ENCODE results near the gene AKAP8L. TPM values are rescaled to one million over a fixed set of nuclear protein-coding genes. Genes with fewer than 3 reads are reported as not detected.

The AKAP8L gene
- total RNA-seq, 1 experiment from 2014 or later = 123 TPM

GRCh38 chr19:15447057-15447456, 28.3 kb upstream of the AKAP8L start:
- TF ChIP-seq, protein P1, sequence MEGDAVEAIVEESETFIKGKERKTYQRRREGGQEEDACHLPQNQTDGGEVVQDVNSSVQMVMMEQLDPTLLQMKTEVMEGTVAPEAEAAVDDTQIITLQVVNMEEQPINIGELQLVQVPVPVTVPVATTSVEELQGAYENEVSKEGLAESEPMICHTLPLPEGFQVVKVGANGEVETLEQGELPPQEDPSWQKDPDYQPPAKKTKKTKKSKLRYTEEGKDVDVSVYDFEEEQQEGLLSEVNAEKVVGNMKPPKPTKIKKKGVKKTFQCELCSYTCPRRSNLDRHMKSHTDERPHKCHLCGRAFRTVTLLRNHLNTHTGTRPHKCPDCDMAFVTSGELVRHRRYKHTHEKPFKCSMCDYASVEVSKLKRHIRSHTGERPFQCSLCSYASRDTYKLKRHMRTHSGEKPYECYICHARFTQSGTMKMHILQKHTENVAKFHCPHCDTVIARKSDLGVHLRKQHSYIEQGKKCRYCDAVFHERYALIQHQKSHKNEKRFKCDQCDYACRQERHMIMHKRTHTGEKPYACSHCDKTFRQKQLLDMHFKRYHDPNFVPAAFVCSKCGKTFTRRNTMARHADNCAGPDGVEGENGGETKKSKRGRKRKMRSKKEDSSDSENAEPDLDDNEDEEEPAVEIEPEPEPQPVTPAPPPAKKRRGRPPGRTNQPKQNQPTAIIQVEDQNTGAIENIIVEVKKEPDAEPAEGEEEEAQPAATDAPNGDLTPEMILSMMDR (conservative IDR thresholded peaks at IDR 0.05) = no peak
- no peaks in the 10 kb centered on the region for H3K9me3 ChIP-seq (ENCODE audit: control insufficient read depth, low read depth, low read length)
- no peaks in the 10 kb centered on the region for H3K79me2 ChIP-seq (ENCODE audit: insufficient read depth, low read length)
- no peaks in the 10 kb centered on the region for H4K20me1 ChIP-seq (ENCODE audit: control insufficient read depth, insufficient read depth, insufficient read length)
- no peak overlapping the region for H3K56ac ChIP-seq (ENCODE audit: insufficient read length, low read depth, low read length)
- WGBS (ENCODE audit: extremely low coverage, insufficient read length, low lambda C conversion rate) = no CpG with 5 or more reads among the region's 4 CpGs
- no peaks in the 10 kb centered on the region for H3K36me3 Mint-ChIP-seq (ENCODE audit: insufficient read depth in 1 of 3, low read depth in 3 of 3)
- H3K27me3 ChIP-seq (ENCODE audit: insufficient read depth, low read length) = no peaks in the 10 kb centered on the region
- H4K5ac ChIP-seq (ENCODE audit: insufficient read length, low read depth, low read length) = no peak overlapping the region
- H3K18ac ChIP-seq (ENCODE audit: insufficient read length, low read depth, low read length) = no peak overlapping the region
- peaks cover 4% of the 10 kb centered on the region; the same call in 1 of the 2 replicates for H3K27me3 Mint-ChIP-seq (ENCODE audit: low read depth)
- H3T11ph ChIP-seq (ENCODE audit: low read length) = no peak overlapping the region
- no peak overlapping the region for H3K9ac ChIP-seq (ENCODE audit: extremely low read depth, insufficient read length, low read length)
- no peak overlapping the region for H2AFZ ChIP-seq (ENCODE audit: low read length)
- H2BK20ac ChIP-seq (ENCODE audit: low read depth, low read length, poor library complexity, severe bottlenecking) = no peak overlapping the region
- H2BK120ac ChIP-seq (ENCODE audit: low read depth, low read length, poor library complexity, severe bottlenecking) = no peak overlapping the region
- no peak overlapping the region for H2BK12ac ChIP-seq (ENCODE audit: insufficient read length, low read depth, low read length)
- H3K4ac ChIP-seq (ENCODE audit: low read depth, low read length) = no peak overlapping the region
- no peak overlapping the region; a peak in 1 of 5 replicates for H3K4me3 Mint-ChIP-seq
- H3K23ac ChIP-seq (ENCODE audit: insufficient read length, low read depth, low read length) = no peak overlapping the region
- no peak overlapping the region for H3K4me2 ChIP-seq (ENCODE audit: insufficient read depth, insufficient read length, low read length)
- DNase-seq = no peak
- H3K27ac ChIP-seq (ENCODE audit: insufficient read length, low read depth, low read length) = no peak overlapping the region
- H3K4me1 Mint-ChIP-seq = peaks cover 7 to 17% of the 10 kb centered on the region in 2 experiments
- H4K8ac ChIP-seq (replicated peaks; ENCODE audit: insufficient read length, low read depth, low read length) = no peak overlapping the region
- no peaks in the 10 kb centered on the region; the same call in 1 of the 2 replicates for H3K4me1 ChIP-seq (ENCODE audit: insufficient read depth, low read length)
- no peak overlapping the region for H2BK5ac ChIP-seq (ENCODE audit: insufficient read length, low read length)
- H3K23me2 ChIP-seq (ENCODE audit: insufficient read length, low read depth, low read length, poor library complexity, severe bottlenecking) = peaks cover 13% of the 10 kb centered on the region
- peaks cover 0 to 2% of the 10 kb centered on the region in 2 experiments; a peak in 3 of 5 replicates for H3K9me3 Mint-ChIP-seq
- no peaks in the 10 kb centered on the region for H3K79me1 ChIP-seq (ENCODE audit: insufficient read depth, low read depth, low read length, poor library complexity, severe bottlenecking)
- no peak overlapping the region; a peak in 1 of 7 replicates for H3K27ac Mint-ChIP-seq
- no peak overlapping the region for H3K14ac ChIP-seq (ENCODE audit: insufficient read depth, low read length)
- H4K91ac ChIP-seq (ENCODE audit: insufficient read length, low read depth, low read length) = no peak overlapping the region
- H2AK5ac ChIP-seq (ENCODE audit: insufficient read length, low read length) = no peak overlapping the region
- no peak overlapping the region for H2BK15ac ChIP-seq (ENCODE audit: low read depth, low read length)
